ENCODE measurements around the gene AAK1.

DNA sequence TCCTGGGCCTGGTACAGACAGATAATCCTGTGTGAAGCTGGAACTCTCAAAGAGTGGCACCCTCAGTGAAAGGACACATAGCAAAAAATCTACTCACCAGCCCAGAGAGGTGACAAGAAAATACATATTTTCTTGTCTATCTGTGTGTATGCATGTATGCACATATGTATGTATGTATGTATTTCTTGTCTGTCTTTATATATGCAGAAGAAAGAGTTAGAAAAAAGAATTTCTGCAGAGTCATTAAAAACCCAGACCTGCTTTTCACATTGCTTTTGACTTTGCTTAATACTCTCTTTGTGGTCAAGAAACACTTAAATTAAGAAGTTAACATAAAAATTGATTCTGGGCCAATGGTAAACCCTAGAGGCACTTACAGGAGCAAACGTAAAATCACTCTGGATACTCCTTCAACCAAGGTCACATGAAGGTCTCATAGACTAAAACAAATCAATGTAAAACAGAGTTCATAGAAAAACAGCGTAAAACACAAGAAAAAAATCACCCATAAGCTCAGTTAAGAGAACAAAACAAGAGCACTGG is 16.5 kb upstream of the AAK1 start:
- no peak for TF ChIP-seq RXRA (IDR thresholded peaks at IDR 0.05; ENCODE audit: borderline replicate concordance, low read depth)
- TF ChIP-seq, protein P1, sequence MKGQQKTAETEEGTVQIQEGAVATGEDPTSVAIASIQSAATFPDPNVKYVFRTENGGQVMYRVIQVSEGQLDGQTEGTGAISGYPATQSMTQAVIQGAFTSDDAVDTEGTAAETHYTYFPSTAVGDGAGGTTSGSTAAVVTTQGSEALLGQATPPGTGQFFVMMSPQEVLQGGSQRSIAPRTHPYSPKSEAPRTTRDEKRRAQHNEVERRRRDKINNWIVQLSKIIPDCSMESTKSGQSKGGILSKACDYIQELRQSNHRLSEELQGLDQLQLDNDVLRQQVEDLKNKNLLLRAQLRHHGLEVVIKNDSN (IDR thresholded peaks at IDR 0.05; ENCODE audit: borderline replicate concordance, low read depth) = no peak
- TF ChIP-seq, protein P2, sequence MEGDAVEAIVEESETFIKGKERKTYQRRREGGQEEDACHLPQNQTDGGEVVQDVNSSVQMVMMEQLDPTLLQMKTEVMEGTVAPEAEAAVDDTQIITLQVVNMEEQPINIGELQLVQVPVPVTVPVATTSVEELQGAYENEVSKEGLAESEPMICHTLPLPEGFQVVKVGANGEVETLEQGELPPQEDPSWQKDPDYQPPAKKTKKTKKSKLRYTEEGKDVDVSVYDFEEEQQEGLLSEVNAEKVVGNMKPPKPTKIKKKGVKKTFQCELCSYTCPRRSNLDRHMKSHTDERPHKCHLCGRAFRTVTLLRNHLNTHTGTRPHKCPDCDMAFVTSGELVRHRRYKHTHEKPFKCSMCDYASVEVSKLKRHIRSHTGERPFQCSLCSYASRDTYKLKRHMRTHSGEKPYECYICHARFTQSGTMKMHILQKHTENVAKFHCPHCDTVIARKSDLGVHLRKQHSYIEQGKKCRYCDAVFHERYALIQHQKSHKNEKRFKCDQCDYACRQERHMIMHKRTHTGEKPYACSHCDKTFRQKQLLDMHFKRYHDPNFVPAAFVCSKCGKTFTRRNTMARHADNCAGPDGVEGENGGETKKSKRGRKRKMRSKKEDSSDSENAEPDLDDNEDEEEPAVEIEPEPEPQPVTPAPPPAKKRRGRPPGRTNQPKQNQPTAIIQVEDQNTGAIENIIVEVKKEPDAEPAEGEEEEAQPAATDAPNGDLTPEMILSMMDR (IDR thresholded peaks at IDR 0.05) = no peak
- TF ChIP-seq POLR2AphosphoS5 (IDR thresholded peaks at IDR 0.05; ENCODE audit: low read depth, low read length) = no peak
- no peak for TF ChIP-seq RAD21 (IDR thresholded peaks at IDR 0.05; ENCODE audit: low read length)
- TF ChIP-seq EP300 (IDR thresholded peaks at IDR 0.05; ENCODE audit: borderline replicate concordance in 1 of 2, low read depth in 1 of 2, low read length in 1 of 2) = no peak
- no peak for TF ChIP-seq GATA2 (CRISPR knock-in tag; IDR thresholded peaks at IDR 0.05)
